Vagina (tissue), 2 donors: ENCODE results near the gene WNK2.

Experiments used
- CTCF ChIP-seq, 3 experiments: fragments of 450-650 bp in 2 of 3; fragments of 200-600 bp in 1 of 3; sonication (generic) in 1 of 3; IDR thresholded peaks; one replicate each; pipeline ENCODE4 v1.5.1; 2017 to 2019; ENCODE audit warnings: antibody characterized with exemption in 3 of 3, mild to moderate bottlenecking in 2 of 3, moderate library complexity in 2 of 3
- POLR2A ChIP-seq, 2 donors: fragments of 450-650 bp; IDR thresholded peaks; one replicate each; pipeline ENCODE4 v1.6.1; 2017; ENCODE audit warnings: antibody characterized with exemption in 2 of 2, mild to moderate bottlenecking in 2 of 2, moderate library complexity in 2 of 2

GRCh38 chr9:93234600-93234999 is 50.7 kb downstream of the WNK2 start:
- no peak for TF ChIP-seq CTCF (IDR thresholded peaks at IDR 0.05)
- TF ChIP-seq POLR2A (IDR thresholded peaks at IDR 0.05) = no peak
